Measurements from ENCODE around the gene FAM13B. TPM values are rescaled to one million over a fixed set of nuclear protein-coding genes. Genes with fewer than 3 reads are reported as not detected.
A peak's percentile ranks its signal among the peaks of the same experiment; 100 is the strongest.
"Not testable (repeated sequence)": the region's sequence is repeated elsewhere in the genome, so short reads cannot be mapped to it uniquely, and the experiment has no call there.

FAM13B gene
- total RNA-seq, 5 donors from 2014 or later (not counting 1 experiment from before 2014, with no cell fraction given): 43.4 to 53.7 (median 49.6) TPM

GRCh38 chr5:137970384-137970783 lies 62.5 kb downstream of the FAM13B start:
- H3K9me3 ChIP-seq; H3K9me3 Mint-ChIP-seq; DNase-seq; CTCF ChIA-PET; H3K27ac Mint-ChIP-seq; POLR2A ChIA-PET; H3K4me1 ChIP-seq (ENCODE audit: control insufficient read depth in 1 of 2, extremely low read depth in 1 of 2, insufficient read depth in 2 of 2, low read length in 2 of 2); H3K27me3 ChIP-seq (replicated peaks in 1 of 2; ENCODE audit: control insufficient read depth in 2 of 2, extremely low read depth in 1 of 2, insufficient read depth in 2 of 2, low read length in 1 of 2); H3K27ac ChIP-seq (ENCODE audit: low read length); H3K4me1 Mint-ChIP-seq; H3K27me3 Mint-ChIP-seq; ATAC-seq (replicated peaks in 1 of 4); H3K4me3 ChIP-seq (ENCODE audit: control insufficient read depth in 1 of 2, extremely low read depth in 1 of 2, low read length in 1 of 2); H3K4me3 Mint-ChIP-seq: not testable (repeated sequence)
- no CpG with 5 or more reads among the region's 4 CpGs for whole genome bisulfite sequencing (ENCODE audit: insufficient coverage)
- H3K36me3 ChIP-seq (ENCODE audit: control insufficient read depth in 2 of 2, extremely low read depth in 1 of 2, insufficient read depth in 1 of 2, low read length in 1 of 2): peaks cover 0 to 16% of the 10 kb centered on the region in 2 donors
- H3K36me3 Mint-ChIP-seq: peaks cover 48% of the 10 kb centered on the region

GRCh38 chr5:137960819-137961218 lies 72.1 kb downstream of the FAM13B start:
- CTCF ChIA-PET: interaction anchor here in 1 of 2 donors (1.0 kb wide), 1 partner anchor 10 kb away, joined by 3 read pairs; no protein-coding TSS in a partner anchor
- Mint-ChIP-seq H3K36me3 (peaks cover 54% of the 10 kb centered on the region), H3K4me3 (no peak overlapping the region), H3K27ac (peak overlapping the region in 1 of 2 donors; percentile 20), H3K9me3 (no peaks in the 10 kb centered on the region), H3K27me3 (no peaks in the 10 kb centered on the region), H3K4me1 (peaks cover 3 to 6% (median 5%) of the 10 kb centered on the region in 3 donors)
- Histone ChIP-seq H3K4me3 (ENCODE audit: control insufficient read depth in 1 of 2, extremely low read depth in 1 of 2, low read length in 1 of 2) (no peak overlapping the region), H3K27ac (ENCODE audit: low read length) (no peak overlapping the region), H3K9me3 (no peaks in the 10 kb centered on the region), H3K36me3 (ENCODE audit: control insufficient read depth in 2 of 2, extremely low read depth in 1 of 2, insufficient read depth in 1 of 2, low read length in 1 of 2) (peaks cover 0 to 56% of the 10 kb centered on the region in 2 donors), H3K27me3 (replicated peaks in 1 of 2; ENCODE audit: control insufficient read depth in 2 of 2, extremely low read depth in 1 of 2, insufficient read depth in 2 of 2, low read length in 1 of 2) (no peaks in the 10 kb centered on the region), H3K4me1 (ENCODE audit: control insufficient read depth in 1 of 2, extremely low read depth in 1 of 2, insufficient read depth in 2 of 2, low read length in 2 of 2) (no peaks in the 10 kb centered on the region)
- POLR2A ChIA-PET: no interaction called here
- DNase-seq: no peak
- WGBS (ENCODE audit: insufficient coverage): no CpG with 5 or more reads among the region's 3 CpGs
- no peak for ATAC-seq (replicated peaks in 1 of 4)

GRCh38 chr5:137960141-137960540 lies 72.7 kb downstream of the FAM13B start:
- peaks cover 0 to 6% (median 0%) of the 10 kb centered on the region in 3 donors for H3K4me1 Mint-ChIP-seq
- no peak for ATAC-seq (replicated peaks in 1 of 4)
- no peaks in the 10 kb centered on the region for H3K27me3 Mint-ChIP-seq
- POLR2A ChIA-PET: no interaction called here
- peaks cover 50% of the 10 kb centered on the region for H3K36me3 Mint-ChIP-seq
- H3K4me3 ChIP-seq (ENCODE audit: control insufficient read depth in 1 of 2, extremely low read depth in 1 of 2, low read length in 1 of 2): no peak overlapping the region
- no peaks in the 10 kb centered on the region for H3K9me3 ChIP-seq
- CTCF ChIA-PET: interaction anchor here in 1 of 2 donors (1.0 kb wide), 1 partner anchor 10 kb away, joined by 3 read pairs; no protein-coding TSS in a partner anchor
- no peaks in the 10 kb centered on the region for H3K27me3 ChIP-seq (replicated peaks in 1 of 2; ENCODE audit: control insufficient read depth in 2 of 2, extremely low read depth in 1 of 2, insufficient read depth in 2 of 2, low read length in 1 of 2)
- no peak overlapping the region for H3K27ac ChIP-seq (ENCODE audit: low read length)
- peak overlapping the region in 1 of 2 donors; percentile 28 for H3K27ac Mint-ChIP-seq
- no peak overlapping the region for H3K4me3 Mint-ChIP-seq
- WGBS (ENCODE audit: insufficient coverage): no CpG with 5 or more reads among the region's 2 CpGs
- H3K36me3 ChIP-seq (ENCODE audit: control insufficient read depth in 2 of 2, extremely low read depth in 1 of 2, insufficient read depth in 1 of 2, low read length in 1 of 2): peaks cover 0 to 54% of the 10 kb centered on the region in 2 donors
- DNase-seq: no peak
- H3K4me1 ChIP-seq (ENCODE audit: control insufficient read depth in 1 of 2, extremely low read depth in 1 of 2, insufficient read depth in 2 of 2, low read length in 2 of 2): no peaks in the 10 kb centered on the region
- no peaks in the 10 kb centered on the region for H3K9me3 Mint-ChIP-seq

GRCh38 chr5:137959488-137959887 lies 73.4 kb downstream of the FAM13B start:
- no peaks in the 10 kb centered on the region for H3K4me1 ChIP-seq (ENCODE audit: control insufficient read depth in 1 of 2, extremely low read depth in 1 of 2, insufficient read depth in 2 of 2, low read length in 2 of 2)
- Mint-ChIP-seq H3K4me1 (peaks cover 0 to 4% (median 0%) of the 10 kb centered on the region in 3 donors), H3K27me3 (no peaks in the 10 kb centered on the region), H3K4me3 (no peak overlapping the region), H3K36me3 (peaks cover 50% of the 10 kb centered on the region), H3K9me3 (no peaks in the 10 kb centered on the region), H3K27ac (no peak overlapping the region)
- peaks cover 0 to 51% of the 10 kb centered on the region in 2 donors for H3K36me3 ChIP-seq (ENCODE audit: control insufficient read depth in 2 of 2, extremely low read depth in 1 of 2, insufficient read depth in 1 of 2, low read length in 1 of 2)
- ATAC-seq (replicated peaks in 1 of 4): no peak
- no CpG with 5 or more reads among the region's 4 CpGs for WGBS (ENCODE audit: insufficient coverage)
- ChIA-PET POLR2A (no interaction called here), CTCF (no interaction called here)
- DNase-seq: no peak
- no peaks in the 10 kb centered on the region for H3K9me3 ChIP-seq
- H3K4me3 ChIP-seq (ENCODE audit: control insufficient read depth in 1 of 2, extremely low read depth in 1 of 2, low read length in 1 of 2): no peak overlapping the region
- no peak overlapping the region for H3K27ac ChIP-seq (ENCODE audit: low read length)
- H3K27me3 ChIP-seq (replicated peaks in 1 of 2; ENCODE audit: control insufficient read depth in 2 of 2, extremely low read depth in 1 of 2, insufficient read depth in 2 of 2, low read length in 1 of 2): no peaks in the 10 kb centered on the region

GRCh38 chr5:137957948-137958347 lies 74.9 kb downstream of the FAM13B start:
- Histone ChIP-seq H3K27ac (ENCODE audit: low read length) (no peak overlapping the region), H3K36me3 (ENCODE audit: control insufficient read depth in 2 of 2, extremely low read depth in 1 of 2, insufficient read depth in 1 of 2, low read length in 1 of 2) (peaks cover 0 to 61% of the 10 kb centered on the region in 2 donors), H3K9me3 (no peaks in the 10 kb centered on the region), H3K4me1 (ENCODE audit: control insufficient read depth in 1 of 2, extremely low read depth in 1 of 2, insufficient read depth in 2 of 2, low read length in 2 of 2) (no peaks in the 10 kb centered on the region), H3K27me3 (replicated peaks in 1 of 2; ENCODE audit: control insufficient read depth in 2 of 2, extremely low read depth in 1 of 2, insufficient read depth in 2 of 2, low read length in 1 of 2) (no peaks in the 10 kb centered on the region), H3K4me3 (ENCODE audit: control insufficient read depth in 1 of 2, extremely low read depth in 1 of 2, low read length in 1 of 2) (no peak overlapping the region)
- H3K36me3 Mint-ChIP-seq: peaks cover 62% of the 10 kb centered on the region
- DNase-seq (no peak), ATAC-seq (replicated peaks in 1 of 4) (no peak)
- H3K4me3 Mint-ChIP-seq: no peak overlapping the region
- no peaks in the 10 kb centered on the region for H3K9me3 Mint-ChIP-seq
- H3K27me3 Mint-ChIP-seq: no peaks in the 10 kb centered on the region
- H3K27ac Mint-ChIP-seq: peak overlapping the region in 1 of 2 donors; percentile 18
- no CpG with 5 or more reads among the region's 1 CpG for WGBS (ENCODE audit: insufficient coverage)
- ChIA-PET POLR2A (interaction anchor here in 1 of 2 donors (0.6 kb wide), 1 partner anchor 256 kb away, joined by 3 read pairs; no protein-coding TSS in a partner anchor), CTCF (no interaction called here)
- peaks cover 0 to 4% (median 0%) of the 10 kb centered on the region in 3 donors for H3K4me1 Mint-ChIP-seq

- no peak for ATAC-seq (replicated peaks in 1 of 4)
- Mint-ChIP-seq H3K4me1 (no peaks in the 10 kb centered on the region), H3K27me3 (no peaks in the 10 kb centered on the region), H3K36me3 (peaks cover 53% of the 10 kb centered on the region), H3K4me3 (no peak overlapping the region), H3K9me3 (no peaks in the 10 kb centered on the region), H3K27ac (peak overlapping the region in 1 of 2 donors; percentile 17)
- peaks cover 0 to 59% of the 10 kb centered on the region in 2 donors for H3K36me3 ChIP-seq (ENCODE audit: control insufficient read depth in 2 of 2, extremely low read depth in 1 of 2, insufficient read depth in 1 of 2, low read length in 1 of 2)
- H3K4me1 ChIP-seq (ENCODE audit: control insufficient read depth in 1 of 2, extremely low read depth in 1 of 2, insufficient read depth in 2 of 2, low read length in 2 of 2): no peaks in the 10 kb centered on the region
- 100% methylated on average over 2 of the region's 9 CpGs for WGBS (ENCODE audit: insufficient coverage)
- H3K9me3 ChIP-seq: no peaks in the 10 kb centered on the region
- H3K27ac ChIP-seq (ENCODE audit: low read length): no peak overlapping the region
- POLR2A ChIA-PET: interaction anchor here in 1 of 2 donors (0.6 kb wide), 1 partner anchor 338 kb away, joined by 5 read pairs; no protein-coding TSS in a partner anchor
- no peak for DNase-seq
- CTCF ChIA-PET: interaction anchor here (0.5 to 0.6 kb wide), 2 partner anchors 131 to 179 kb away, joined by 3 to 5 read pairs; no protein-coding TSS in a partner anchor
- no peaks in the 10 kb centered on the region for H3K27me3 ChIP-seq (replicated peaks in 1 of 2; ENCODE audit: control insufficient read depth in 2 of 2, extremely low read depth in 1 of 2, insufficient read depth in 2 of 2, low read length in 1 of 2)
- H3K4me3 ChIP-seq (ENCODE audit: control insufficient read depth in 1 of 2, extremely low read depth in 1 of 2, low read length in 1 of 2): no peak overlapping the region
Observed at GRCh38 chr5:137954131-137954879, 78.6 kb downstream of the FAM13B start.
